GM23338 (cell line): Measurements from ENCODE around the gene ACTG1.

Experiments used
- CREB1 ChIP-seq: fragments of 250-450 bp; sonication (Bioruptor Pico); IDR thresholded peaks from 2 replicates; pipeline ENCODE4 v1.5.0; 2020; ENCODE audit warnings: low read depth, mild to moderate bottlenecking, moderate library complexity
- EZH2 ChIP-seq: fragments of 200-600 bp; sonication (generic); IDR thresholded peaks from one replicate; pipeline ENCODE4 v1.8.0; 2017; ENCODE audit warnings: antibody characterized with exemption, mild to moderate bottlenecking, low read depth; ENCODE audit not compliant: unreplicated experiment
- EZH2phosphoT487 ChIP-seq: fragments of 200-600 bp; sonication (generic); IDR thresholded peaks from one replicate; pipeline ENCODE4 v1.8.1; 2018; ENCODE audit warnings: antibody characterized with exemption; ENCODE audit not compliant: unreplicated experiment
- POLR2AphosphoS5 ChIP-seq: IDR thresholded peaks from 2 replicates; pipeline ENCODE4 v1.6.1; 2016; ENCODE audit warnings: antibody characterized with exemption, low read depth
- TF ChIP-seq, protein P1 (sequence below), 2 experiments: fragments of 200-600 bp in 1 of 2; sonication (generic) in 1 of 2; conservative IDR thresholded peaks; 2 replicates each; pipeline versions ENCODE4 v1.5.1 to v1.6.1; 2016 to 2017; ENCODE audit warnings: antibody characterized with exemption in 2 of 2, low read depth in 2 of 2, mild to moderate bottlenecking in 2 of 2, moderate library complexity in 1 of 2
- TF ChIP-seq, protein P2 (sequence below): IDR thresholded peaks from one replicate; pipeline ENCODE4 v1.6.1; 2018; ENCODE audit warnings: antibody characterized with exemption; ENCODE audit not compliant: unreplicated experiment
- TF ChIP-seq, protein P3 (sequence below): IDR thresholded peaks from 2 replicates; pipeline ENCODE4 v1.6.1; 2016; ENCODE audit warnings: antibody characterized with exemption

DNA sequence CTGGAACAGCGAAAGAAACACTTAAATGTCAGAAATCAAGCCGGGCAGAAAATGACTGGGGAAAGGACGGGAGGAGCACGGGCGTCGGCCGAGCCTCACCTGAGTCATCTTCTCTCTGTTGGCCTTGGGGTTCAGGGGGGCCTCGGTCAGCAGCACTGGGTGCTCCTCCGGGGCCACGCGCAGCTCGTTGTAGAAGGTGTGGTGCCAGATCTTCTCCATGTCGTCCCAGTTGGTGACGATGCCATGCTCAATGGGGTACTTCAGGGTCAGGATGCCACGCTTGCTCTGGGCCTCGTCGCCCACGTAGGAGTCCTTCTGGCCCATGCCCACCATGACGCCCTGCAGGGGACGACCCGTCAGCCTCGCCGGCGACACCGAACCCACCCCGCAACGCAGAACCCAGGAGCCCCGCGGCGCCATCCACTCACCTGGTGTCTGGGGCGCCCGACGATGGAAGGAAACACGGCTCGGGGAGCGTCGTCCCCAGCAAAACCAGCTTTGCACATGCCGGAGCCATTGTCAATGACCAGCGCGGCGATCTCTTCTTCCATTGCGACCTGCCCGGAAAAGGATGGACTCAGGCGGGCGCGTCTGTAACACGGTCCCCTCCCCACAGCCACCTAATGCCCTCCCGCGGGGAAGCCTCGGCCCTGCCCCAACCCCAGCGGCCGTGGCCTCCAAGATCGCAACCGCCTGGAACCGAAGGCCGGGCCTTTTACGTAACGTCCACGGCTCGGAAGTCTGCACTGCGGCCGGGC lies 616 bp downstream of the ACTG1 start:
- TF ChIP-seq, protein P1, sequence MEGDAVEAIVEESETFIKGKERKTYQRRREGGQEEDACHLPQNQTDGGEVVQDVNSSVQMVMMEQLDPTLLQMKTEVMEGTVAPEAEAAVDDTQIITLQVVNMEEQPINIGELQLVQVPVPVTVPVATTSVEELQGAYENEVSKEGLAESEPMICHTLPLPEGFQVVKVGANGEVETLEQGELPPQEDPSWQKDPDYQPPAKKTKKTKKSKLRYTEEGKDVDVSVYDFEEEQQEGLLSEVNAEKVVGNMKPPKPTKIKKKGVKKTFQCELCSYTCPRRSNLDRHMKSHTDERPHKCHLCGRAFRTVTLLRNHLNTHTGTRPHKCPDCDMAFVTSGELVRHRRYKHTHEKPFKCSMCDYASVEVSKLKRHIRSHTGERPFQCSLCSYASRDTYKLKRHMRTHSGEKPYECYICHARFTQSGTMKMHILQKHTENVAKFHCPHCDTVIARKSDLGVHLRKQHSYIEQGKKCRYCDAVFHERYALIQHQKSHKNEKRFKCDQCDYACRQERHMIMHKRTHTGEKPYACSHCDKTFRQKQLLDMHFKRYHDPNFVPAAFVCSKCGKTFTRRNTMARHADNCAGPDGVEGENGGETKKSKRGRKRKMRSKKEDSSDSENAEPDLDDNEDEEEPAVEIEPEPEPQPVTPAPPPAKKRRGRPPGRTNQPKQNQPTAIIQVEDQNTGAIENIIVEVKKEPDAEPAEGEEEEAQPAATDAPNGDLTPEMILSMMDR (conservative IDR thresholded peaks at IDR 0.05; ENCODE audit: low read depth in 2 of 2): no peak
- peak; percentile 52; the same call in 1 of the 2 replicates for TF ChIP-seq POLR2AphosphoS5
- TF ChIP-seq EZH2: no peak
- TF ChIP-seq, protein P2, sequence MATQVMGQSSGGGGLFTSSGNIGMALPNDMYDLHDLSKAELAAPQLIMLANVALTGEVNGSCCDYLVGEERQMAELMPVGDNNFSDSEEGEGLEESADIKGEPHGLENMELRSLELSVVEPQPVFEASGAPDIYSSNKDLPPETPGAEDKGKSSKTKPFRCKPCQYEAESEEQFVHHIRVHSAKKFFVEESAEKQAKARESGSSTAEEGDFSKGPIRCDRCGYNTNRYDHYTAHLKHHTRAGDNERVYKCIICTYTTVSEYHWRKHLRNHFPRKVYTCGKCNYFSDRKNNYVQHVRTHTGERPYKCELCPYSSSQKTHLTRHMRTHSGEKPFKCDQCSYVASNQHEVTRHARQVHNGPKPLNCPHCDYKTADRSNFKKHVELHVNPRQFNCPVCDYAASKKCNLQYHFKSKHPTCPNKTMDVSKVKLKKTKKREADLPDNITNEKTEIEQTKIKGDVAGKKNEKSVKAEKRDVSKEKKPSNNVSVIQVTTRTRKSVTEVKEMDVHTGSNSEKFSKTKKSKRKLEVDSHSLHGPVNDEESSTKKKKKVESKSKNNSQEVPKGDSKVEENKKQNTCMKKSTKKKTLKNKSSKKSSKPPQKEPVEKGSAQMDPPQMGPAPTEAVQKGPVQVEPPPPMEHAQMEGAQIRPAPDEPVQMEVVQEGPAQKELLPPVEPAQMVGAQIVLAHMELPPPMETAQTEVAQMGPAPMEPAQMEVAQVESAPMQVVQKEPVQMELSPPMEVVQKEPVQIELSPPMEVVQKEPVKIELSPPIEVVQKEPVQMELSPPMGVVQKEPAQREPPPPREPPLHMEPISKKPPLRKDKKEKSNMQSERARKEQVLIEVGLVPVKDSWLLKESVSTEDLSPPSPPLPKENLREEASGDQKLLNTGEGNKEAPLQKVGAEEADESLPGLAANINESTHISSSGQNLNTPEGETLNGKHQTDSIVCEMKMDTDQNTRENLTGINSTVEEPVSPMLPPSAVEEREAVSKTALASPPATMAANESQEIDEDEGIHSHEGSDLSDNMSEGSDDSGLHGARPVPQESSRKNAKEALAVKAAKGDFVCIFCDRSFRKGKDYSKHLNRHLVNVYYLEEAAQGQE: no peak
- TF ChIP-seq, protein P3, sequence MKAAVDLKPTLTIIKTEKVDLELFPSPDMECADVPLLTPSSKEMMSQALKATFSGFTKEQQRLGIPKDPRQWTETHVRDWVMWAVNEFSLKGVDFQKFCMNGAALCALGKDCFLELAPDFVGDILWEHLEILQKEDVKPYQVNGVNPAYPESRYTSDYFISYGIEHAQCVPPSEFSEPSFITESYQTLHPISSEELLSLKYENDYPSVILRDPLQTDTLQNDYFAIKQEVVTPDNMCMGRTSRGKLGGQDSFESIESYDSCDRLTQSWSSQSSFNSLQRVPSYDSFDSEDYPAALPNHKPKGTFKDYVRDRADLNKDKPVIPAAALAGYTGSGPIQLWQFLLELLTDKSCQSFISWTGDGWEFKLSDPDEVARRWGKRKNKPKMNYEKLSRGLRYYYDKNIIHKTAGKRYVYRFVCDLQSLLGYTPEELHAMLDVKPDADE: no peak
- no peak for TF ChIP-seq CREB1 (CRISPR knock-in tag)
- TF ChIP-seq EZH2phosphoT487: no peak
